ENCODE data around the gene TTLL11.

Gene TTLL11

DNA sequence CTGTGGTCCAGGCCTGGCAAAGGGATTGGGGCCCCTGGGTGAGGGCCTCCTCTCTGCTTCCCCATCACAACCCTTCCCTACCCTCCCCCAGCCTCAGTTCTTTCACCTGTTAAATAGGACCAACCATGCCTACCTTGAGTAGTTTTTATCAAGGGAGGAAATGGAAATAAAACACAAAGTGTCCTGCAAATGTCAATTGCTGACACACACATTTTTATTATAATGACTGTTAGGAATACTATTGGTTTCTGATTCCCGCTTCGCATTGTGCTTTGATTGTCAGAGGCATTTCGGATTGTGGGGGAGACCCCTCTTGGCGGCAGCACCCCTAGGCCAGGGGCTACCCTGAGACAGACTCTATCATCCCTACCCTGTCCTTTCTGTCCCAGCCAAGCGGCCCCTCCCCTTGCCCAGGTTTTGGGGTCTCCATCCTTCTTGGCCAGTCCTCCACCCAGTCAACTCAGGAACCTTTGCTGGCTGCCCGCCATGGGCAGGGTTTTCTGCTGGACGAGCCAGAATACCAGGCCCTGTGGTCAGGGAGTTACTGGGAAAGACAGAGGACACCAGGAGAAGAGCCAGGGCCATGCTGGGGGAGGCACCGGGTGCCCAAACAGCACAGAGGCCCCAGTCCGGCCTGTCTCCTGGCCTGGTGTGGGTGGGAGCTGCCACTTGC lies 18.4 kb upstream of the TTLL11 start:
- Histone ChIP-seq H3K9me3 (ENCODE audit: control insufficient read depth, insufficient read depth, low read length) (no peaks in the 10 kb centered on the region), H3K27me3 (ENCODE audit: control insufficient read depth, low read length) (no peaks in the 10 kb centered on the region), H3F3A (ENCODE audit: control insufficient read depth, insufficient read depth) (no peaks in the 10 kb centered on the region), H3K9me2 (replicated peaks; ENCODE audit: control insufficient read depth, low read length) (no peaks in the 10 kb centered on the region), H3K4me2 (ENCODE audit: low read length) (no peak overlapping the region), H3K27ac (ENCODE audit: low read depth, low read length) (no peak overlapping the region), H3K79me2 (ENCODE audit: control insufficient read depth, low read length) (no peaks in the 10 kb centered on the region), H3K4me1 (ENCODE audit: control insufficient read depth, low read length) (no peaks in the 10 kb centered on the region), H3K36me3 (ENCODE audit: control insufficient read depth, low read length) (no peaks in the 10 kb centered on the region), H4K20me1 (ENCODE audit: control insufficient read depth, insufficient read depth, low read depth, low read length) (no peaks in the 10 kb centered on the region), H3K4me3 (ENCODE audit: low read length) (no peak overlapping the region)
- no peak for TF ChIP-seq EZH2phosphoT487 (IDR thresholded peaks at IDR 0.05; ENCODE audit: borderline replicate concordance, low read length)
- no peak for TF ChIP-seq CTCF (IDR thresholded peaks at IDR 0.05; ENCODE audit: low read depth, low read length, poor library complexity, severe bottlenecking)

GRCh38 chr9:122110100-122110833 lies 17.2 kb upstream of the TTLL11 start:
- H3K27ac ChIP-seq (ENCODE audit: low read depth, low read length): no peak overlapping the region
- no peak overlapping the region for H3K4me3 ChIP-seq (ENCODE audit: low read length)
- no peaks in the 10 kb centered on the region for H3K4me1 ChIP-seq (ENCODE audit: control insufficient read depth, low read length)
- TF ChIP-seq CTCF (IDR thresholded peaks at IDR 0.05; ENCODE audit: low read depth, low read length, poor library complexity, severe bottlenecking) (no peak), EZH2phosphoT487 (IDR thresholded peaks at IDR 0.05; ENCODE audit: borderline replicate concordance, low read length) (no peak)
- no peaks in the 10 kb centered on the region for H3F3A ChIP-seq (ENCODE audit: control insufficient read depth, insufficient read depth)
- H3K79me2 ChIP-seq (ENCODE audit: control insufficient read depth, low read length): no peaks in the 10 kb centered on the region
- H3K9me2 ChIP-seq (replicated peaks; ENCODE audit: control insufficient read depth, low read length): no peaks in the 10 kb centered on the region
- no peak overlapping the region for H3K4me2 ChIP-seq (ENCODE audit: low read length)
- no peaks in the 10 kb centered on the region for H3K36me3 ChIP-seq (ENCODE audit: control insufficient read depth, low read length)
- no peaks in the 10 kb centered on the region for H3K27me3 ChIP-seq (ENCODE audit: control insufficient read depth, low read length)
- H3K9me3 ChIP-seq (ENCODE audit: control insufficient read depth, insufficient read depth, low read length): no peaks in the 10 kb centered on the region
- no peaks in the 10 kb centered on the region for H4K20me1 ChIP-seq (ENCODE audit: control insufficient read depth, insufficient read depth, low read depth, low read length)

DNA sequence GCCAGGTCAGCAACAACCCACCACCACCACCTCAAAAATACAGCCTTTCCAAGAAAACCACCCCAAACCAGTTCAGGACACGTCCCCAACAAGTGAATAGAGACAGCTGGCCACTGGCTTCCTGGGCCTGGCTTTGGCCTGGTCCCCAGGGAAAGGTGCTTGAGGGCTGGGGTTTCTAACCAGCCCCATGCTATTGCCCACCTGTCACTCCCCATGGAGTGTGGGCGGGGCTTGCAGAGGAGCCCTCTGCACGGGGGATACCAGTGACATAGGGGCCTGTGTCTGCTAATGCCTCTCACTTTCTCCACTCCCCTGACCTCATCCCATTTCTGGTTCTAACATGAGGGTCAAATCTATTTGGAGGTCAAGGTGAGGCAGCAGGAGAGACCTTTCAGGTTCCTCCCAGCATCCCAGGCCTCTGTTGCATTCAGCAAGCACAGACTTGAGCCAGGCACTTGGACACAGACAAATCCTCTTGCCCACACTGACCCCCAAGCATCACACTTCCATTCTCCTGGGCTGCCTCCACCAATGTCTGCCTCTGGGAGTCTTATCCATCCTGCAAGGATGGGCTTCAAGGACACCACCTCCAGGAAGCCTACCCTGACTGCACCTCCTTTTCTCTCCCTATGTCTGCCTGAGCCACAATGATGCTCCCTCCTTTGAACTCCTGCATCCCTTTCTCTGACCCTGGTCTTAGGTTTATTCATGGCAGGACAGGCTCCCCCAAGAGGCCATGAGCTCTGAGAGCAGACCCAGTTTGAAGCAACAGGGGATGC lies 16.1 kb upstream of the TTLL11 start:
- Histone ChIP-seq H3K9me2 (replicated peaks; ENCODE audit: control insufficient read depth, low read length) (no peaks in the 10 kb centered on the region), H3K27me3 (ENCODE audit: control insufficient read depth, low read length) (no peaks in the 10 kb centered on the region), H3K79me2 (ENCODE audit: control insufficient read depth, low read length) (no peaks in the 10 kb centered on the region), H3F3A (ENCODE audit: control insufficient read depth, insufficient read depth) (no peaks in the 10 kb centered on the region), H3K4me1 (ENCODE audit: control insufficient read depth, low read length) (no peaks in the 10 kb centered on the region), H3K4me2 (ENCODE audit: low read length) (no peak overlapping the region), H4K20me1 (ENCODE audit: control insufficient read depth, insufficient read depth, low read depth, low read length) (no peaks in the 10 kb centered on the region), H3K9me3 (ENCODE audit: control insufficient read depth, insufficient read depth, low read length) (peaks cover 1% of the 10 kb centered on the region; the same call in 1 of the 2 replicates), H3K4me3 (ENCODE audit: low read length) (no peak overlapping the region), H3K27ac (ENCODE audit: low read depth, low read length) (no peak overlapping the region), H3K36me3 (ENCODE audit: control insufficient read depth, low read length) (no peaks in the 10 kb centered on the region)
- TF ChIP-seq CTCF (IDR thresholded peaks at IDR 0.05; ENCODE audit: low read depth, low read length, poor library complexity, severe bottlenecking) (no peak), EZH2phosphoT487 (IDR thresholded peaks at IDR 0.05; ENCODE audit: borderline replicate concordance, low read length) (no peak)

All from DOHH2 (cell line).